Activated T-helper 1 cell treated with anti-CD3 and anti-CD28 coated beads, Interleukin-12 subunit alpha, Interleukin-12 subunit beta, Interleukin-2, Interleukin-4 antibody, amounts not matched to agents 30 ng/mL and 10 ng/mL and 1 ng/mL, durations not matched to agents 14 hours and 24 hours and 36 hours (primary cell): ENCODE results near the gene EFCAB5. TPM values are rescaled to one million over a fixed set of nuclear protein-coding genes. Genes with fewer than 3 reads are reported as not detected.
"Not testable (repeated sequence)": the region's sequence is repeated elsewhere in the genome, so short reads cannot be mapped to it uniquely, and the experiment has no call there.

Source experiments
- DNase-seq: peaks from one replicate; pipeline ENCODE4 v3.0.0; 2021; ENCODE audit warnings: low spot score
- H3K27ac Mint-ChIP-seq: one replicate; pipeline ENCODE4 v1.8.0; 2021; ENCODE audit warnings: mild to moderate bottlenecking, mixed read lengths
- H3K27me3 Mint-ChIP-seq: one replicate; pipeline ENCODE4 v1.8.0; 2022; ENCODE audit warnings: mild to moderate bottlenecking, moderate library complexity, mixed read lengths; ENCODE audit not compliant: insufficient read depth
- H3K36me3 Mint-ChIP-seq: one replicate; pipeline ENCODE4 v1.8.0; 2021; ENCODE audit warnings: low read depth, mixed read lengths
- H3K4me1 Mint-ChIP-seq: one replicate; pipeline ENCODE4 v1.8.0; 2021; ENCODE audit warnings: low read depth, mixed read lengths
- H3K4me3 Mint-ChIP-seq: one replicate; pipeline ENCODE4 v1.8.0; 2021; ENCODE audit warnings: mild to moderate bottlenecking, moderate library complexity, mixed read lengths
- H3K9me3 Mint-ChIP-seq: one replicate; pipeline ENCODE4 v1.8.0; 2021; ENCODE audit warnings: mixed read lengths
- intact Hi-C: fragments of 100-400 bp; cut with micrococcal nuclease; formaldehyde crosslinking; loops from one replicate; pipeline ENCODE4 v1.15.1; 2024
- total RNA-seq: library from RNA; stranded (reverse); gene quantifications from 2 replicates; pipeline ENCODE4 v1.2.3, GENCODE V29; 2022

The EFCAB5 gene
- total RNA-seq, 1 donor from 2014 or later = 0.60 TPM

DNA sequence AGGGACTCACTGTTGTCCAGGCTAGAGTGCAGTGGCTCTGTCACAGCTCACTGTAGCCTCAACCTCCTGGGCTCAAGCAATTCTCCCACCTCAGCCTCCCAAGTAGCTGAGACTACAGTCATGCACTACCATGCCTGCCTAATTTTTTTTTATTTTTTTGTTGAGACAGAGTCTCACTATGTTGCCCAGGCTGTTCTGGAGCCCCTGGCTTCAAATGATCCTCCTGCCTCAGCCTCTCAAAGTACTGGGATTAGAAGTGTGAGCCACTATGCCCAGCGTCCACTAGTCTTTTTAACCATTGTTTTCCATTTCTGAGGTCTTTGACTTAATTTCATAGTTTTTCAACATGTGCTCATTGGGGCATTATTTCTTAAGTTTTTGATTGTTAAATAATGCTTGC is 188.7 kb downstream of the EFCAB5 start:
- intact Hi-C loops = no loop called here
- Mint-ChIP-seq H3K27me3 (no peaks in the 10 kb centered on the region), H3K36me3 (peaks cover 24% of the 10 kb centered on the region), H3K27ac (no peak overlapping the region), H3K4me1 (peaks cover 11% of the 10 kb centered on the region), H3K9me3 (no peaks in the 10 kb centered on the region), H3K4me3 (no peak overlapping the region)
- DNase-seq = no peak

DNA sequence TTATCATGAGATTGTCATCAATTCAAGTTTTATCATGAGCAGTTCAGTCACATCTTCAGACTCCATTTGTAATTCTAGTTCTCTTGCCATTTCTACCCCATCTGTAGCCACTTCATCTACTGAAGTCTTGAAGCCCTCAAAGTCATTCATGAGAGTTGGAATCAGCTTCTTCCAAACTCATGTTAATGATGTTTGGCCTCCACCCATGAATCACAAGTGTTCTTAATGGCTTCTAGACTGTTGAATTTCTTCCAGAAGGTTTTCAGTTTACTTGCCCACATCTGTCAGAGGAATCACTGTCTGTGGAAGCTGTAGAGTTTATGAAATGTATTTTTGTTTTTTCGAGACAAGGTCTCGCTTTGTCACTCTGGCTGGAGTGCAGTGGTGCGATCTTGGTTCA is 191.2 kb downstream of the EFCAB5 start:
- H3K27ac Mint-ChIP-seq = no peak overlapping the region
- H3K4me3 Mint-ChIP-seq = no peak overlapping the region
- H3K36me3 Mint-ChIP-seq = peaks cover 30% of the 10 kb centered on the region
- H3K27me3 Mint-ChIP-seq = no peaks in the 10 kb centered on the region
- H3K4me1 Mint-ChIP-seq = peaks cover 19% of the 10 kb centered on the region
- H3K9me3 Mint-ChIP-seq = no peaks in the 10 kb centered on the region
- DNase-seq = no peak
- intact Hi-C loops = no loop called here

DNA sequence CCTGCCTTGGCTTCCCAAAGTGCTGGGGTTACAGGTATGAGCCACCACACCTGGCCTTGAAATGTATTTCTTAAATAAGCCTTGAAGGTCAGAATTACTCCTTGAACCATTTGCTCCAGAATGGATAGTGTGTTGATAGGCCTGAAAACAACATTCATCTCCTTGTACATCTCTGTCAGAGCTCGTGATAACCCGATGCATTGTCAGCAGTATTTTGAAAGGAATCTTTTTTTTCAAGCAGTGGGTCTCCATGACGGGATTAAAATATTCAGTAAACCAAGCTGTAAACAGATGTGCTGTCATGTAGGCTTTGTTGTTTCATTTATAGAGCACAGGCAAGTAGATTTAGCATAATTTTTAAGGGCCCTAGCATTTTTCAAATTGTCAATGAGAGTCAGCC is 191.8 kb downstream of the EFCAB5 start:
- H3K36me3 Mint-ChIP-seq = peaks cover 30% of the 10 kb centered on the region
- H3K9me3 Mint-ChIP-seq = no peaks in the 10 kb centered on the region

GRCh38 chr17:30134551-30134950 is 193.1 kb downstream of the EFCAB5 start:
- DNase-seq = no peak
- Mint-ChIP-seq H3K4me3 (no peak overlapping the region), H3K36me3 (peaks cover 28% of the 10 kb centered on the region), H3K4me1 (peaks cover 26% of the 10 kb centered on the region), H3K27ac (no peak overlapping the region), H3K9me3 (no peaks in the 10 kb centered on the region), H3K27me3 (no peaks in the 10 kb centered on the region)
- intact Hi-C loops = no loop called here

More for the DNA sequence above, 191.8 kb downstream of the EFCAB5 start:
- no peak for DNase-seq
- H3K27me3 Mint-ChIP-seq = no peaks in the 10 kb centered on the region
- H3K4me3 Mint-ChIP-seq = no peak overlapping the region
- no peak overlapping the region for H3K27ac Mint-ChIP-seq
- intact Hi-C loops = no loop called here
- H3K4me1 Mint-ChIP-seq = peaks cover 25% of the 10 kb centered on the region

DNA sequence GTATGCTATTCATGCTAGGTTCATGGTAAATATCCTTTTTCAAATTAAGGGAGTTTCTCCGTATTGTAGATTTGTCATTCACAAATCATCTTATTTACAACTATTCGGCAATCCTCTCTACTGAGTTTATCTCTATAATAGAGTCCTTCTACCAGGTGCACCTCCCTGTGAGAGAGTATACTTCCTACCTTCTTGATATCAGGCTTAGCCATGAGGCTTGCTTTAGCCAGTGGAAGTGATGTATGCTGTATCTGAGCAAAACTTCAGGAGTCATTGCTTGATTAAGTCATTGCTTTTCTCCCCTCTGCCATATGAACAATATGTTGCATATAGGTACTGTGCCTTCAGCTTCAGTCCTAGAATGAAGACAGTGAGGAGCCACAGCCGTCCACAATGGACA is 195.7 kb downstream of the EFCAB5 start:
- Mint-ChIP-seq H3K9me3 (no peaks in the 10 kb centered on the region), H3K4me3 (no peak overlapping the region), H3K27me3 (no peaks in the 10 kb centered on the region), H3K36me3 (peaks cover 23% of the 10 kb centered on the region), H3K27ac (no peak overlapping the region), H3K4me1 (peaks cover 21% of the 10 kb centered on the region)
- intact Hi-C loops = no loop called here
- no peak for DNase-seq

- H3K9me3 Mint-ChIP-seq, intact Hi-C loops, H3K27ac Mint-ChIP-seq, DNase-seq, H3K36me3 Mint-ChIP-seq, H3K27me3 Mint-ChIP-seq, H3K4me3 Mint-ChIP-seq, H3K4me1 Mint-ChIP-seq: not testable (repeated sequence)
Observed at GRCh38 chr17:30147860-30148259, 206.4 kb downstream of the EFCAB5 start.

DNA sequence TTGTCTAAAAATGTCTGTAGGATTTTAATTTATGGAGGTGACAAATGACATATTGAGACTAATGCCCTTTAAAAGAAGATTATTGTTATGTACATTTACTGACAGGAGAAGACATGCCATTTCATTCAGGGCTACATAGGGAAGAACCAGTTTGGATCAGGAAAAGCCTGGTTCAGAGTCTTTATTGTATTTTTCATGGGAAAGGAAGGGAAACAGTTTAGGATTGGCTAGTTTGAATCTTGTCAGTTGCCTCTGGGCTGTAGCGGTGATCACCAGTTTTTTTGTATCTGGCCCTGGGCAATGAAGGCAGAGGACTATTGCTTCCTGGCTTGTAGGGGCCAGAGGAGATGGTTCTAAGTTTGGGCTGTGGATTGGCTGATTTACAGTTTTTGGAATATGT is 206.9 kb downstream of the EFCAB5 start:
- Mint-ChIP-seq H3K4me1 (peaks cover 10% of the 10 kb centered on the region), H3K36me3 (peaks cover 4% of the 10 kb centered on the region), H3K27ac (peak overlapping the region; percentile 38), H3K4me3 (no peak overlapping the region), H3K9me3 (no peaks in the 10 kb centered on the region), H3K27me3 (no peaks in the 10 kb centered on the region)
- DNase-seq = no peak
- intact Hi-C loops = no loop called here

GRCh38 chr17:30151471-30151870 is 210.0 kb downstream of the EFCAB5 start:
- no peaks in the 10 kb centered on the region for H3K9me3 Mint-ChIP-seq
- no peak overlapping the region for H3K27ac Mint-ChIP-seq
- peaks cover 10% of the 10 kb centered on the region for H3K4me1 Mint-ChIP-seq
- no peak overlapping the region for H3K4me3 Mint-ChIP-seq
- peaks cover 4% of the 10 kb centered on the region for H3K36me3 Mint-ChIP-seq
- intact Hi-C loops = no loop called here
- no peaks in the 10 kb centered on the region for H3K27me3 Mint-ChIP-seq
- DNase-seq = no peak

GRCh38 chr17:30153463-30153862 is 212.0 kb downstream of the EFCAB5 start:
- intact Hi-C loops = no loop called here
- Mint-ChIP-seq H3K4me1 (peaks cover 3% of the 10 kb centered on the region), H3K27ac (no peak overlapping the region), H3K4me3 (no peak overlapping the region), H3K27me3 (no peaks in the 10 kb centered on the region), H3K9me3 (no peaks in the 10 kb centered on the region), H3K36me3 (peaks cover 16% of the 10 kb centered on the region)
- no peak for DNase-seq

DNA sequence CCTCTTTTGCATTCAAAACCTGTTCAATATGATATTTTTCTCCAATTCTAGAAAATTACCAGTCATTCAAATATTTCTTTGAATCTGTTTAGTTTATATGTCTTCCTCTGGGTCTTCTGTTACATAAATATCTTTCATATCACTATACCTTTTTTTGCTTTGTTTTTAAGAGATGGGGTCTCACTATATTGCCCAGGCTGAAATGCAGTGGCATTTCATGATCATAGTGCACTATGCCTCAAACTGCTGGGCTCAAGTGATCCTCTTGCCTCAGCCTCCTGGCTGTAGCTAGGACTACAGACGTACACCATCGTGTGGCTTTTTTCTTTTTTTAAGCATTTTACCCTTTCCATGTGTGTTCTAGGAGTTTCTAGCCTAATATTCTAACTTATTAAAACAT is 214.0 kb downstream of the EFCAB5 start:
- H3K27ac Mint-ChIP-seq = no peak overlapping the region
- intact Hi-C loops = no loop called here
- peaks cover 14% of the 10 kb centered on the region for H3K9me3 Mint-ChIP-seq
- no peaks in the 10 kb centered on the region for H3K4me1 Mint-ChIP-seq
- H3K27me3 Mint-ChIP-seq = no peaks in the 10 kb centered on the region
- no peak overlapping the region for H3K4me3 Mint-ChIP-seq
- H3K36me3 Mint-ChIP-seq = peaks cover 32% of the 10 kb centered on the region
- DNase-seq = no peak

Other genes with a start within 250 kb of the EFCAB5 start
- gene SSH2, start 11.4 kb upstream of the EFCAB5 start, total RNA-seq = 40.7 and 43.6 TPM in 2 replicates
- gene NSRP1, start 175.2 kb downstream of the EFCAB5 start, total RNA-seq = 32.4 and 35.3 TPM in 2 replicates